CD4-positive, alpha-beta T cell treated with Interleukin-6 for 4 hours (primary cell): ENCODE measurements around the gene AATK.

Source experiments
- DNase-seq: peaks from one replicate; pipeline ENCODE4 v3.0.0-alpha.2; 2020; ENCODE audit warnings: mixed read lengths

The AATK gene

GRCh38 chr17:81194941-81195901 lies 29.2 kb upstream of the AATK start:
- no peak for DNase-seq

GRCh38 chr17:81194225-81194760 lies 28.3 kb upstream of the AATK start:
- DNase-seq = no peak

- no peak for DNase-seq
Observed at GRCh38 chr17:81193470-81194224, 27.6 kb upstream of the AATK start.

- no peak for DNase-seq
Observed at GRCh38 chr17:81193051-81193410, 27.0 kb upstream of the AATK start.

- DNase-seq = no peak
Observed at GRCh38 chr17:81192386-81193050, 26.5 kb upstream of the AATK start.

- no peak for DNase-seq
Observed at GRCh38 chr17:81191646-81192045, 25.6 kb upstream of the AATK start.

- no peak for DNase-seq
Observed at GRCh38 chr17:81191116-81191515, 25.1 kb upstream of the AATK start.

GRCh38 chr17:81190591-81190990 lies 24.6 kb upstream of the AATK start:
- DNase-seq = no peak

GRCh38 chr17:81189670-81190530 lies 23.9 kb upstream of the AATK start:
- DNase-seq = no peak

GRCh38 chr17:81189016-81189415 lies 23.0 kb upstream of the AATK start:
- no peak for DNase-seq

- no peak for DNase-seq
Observed at GRCh38 chr17:81188491-81188840, 22.4 kb upstream of the AATK start.

GRCh38 chr17:81187586-81188490 lies 21.8 kb upstream of the AATK start:
- DNase-seq = no peak

GRCh38 chr17:81187120-81187519 lies 21.1 kb upstream of the AATK start:
- no peak for DNase-seq

- no peak for DNase-seq
Observed at GRCh38 chr17:81186203-81186602, 20.2 kb upstream of the AATK start.

GRCh38 chr17:81184555-81184954 lies 18.5 kb upstream of the AATK start:
- no peak for DNase-seq

- DNase-seq = no peak
Observed at GRCh38 chr17:81183807-81184206, 17.8 kb upstream of the AATK start.

GRCh38 chr17:81183316-81183715 lies 17.3 kb upstream of the AATK start:
- no peak for DNase-seq

- DNase-seq = no peak
Observed at GRCh38 chr17:81182596-81182995, 16.6 kb upstream of the AATK start.

- DNase-seq = no peak
Observed at GRCh38 chr17:81181811-81182185, 15.8 kb upstream of the AATK start.

GRCh38 chr17:81180836-81181810 lies 15.1 kb upstream of the AATK start:
- DNase-seq = no peak
